Liver (tissue), 3 donors: ENCODE results near the gene SRC.

Experiments
- ATF3 ChIP-seq: IDR thresholded peaks from 2 replicates; pipeline ENCODE4 v1.6.1; 2016; ENCODE audit warnings: antibody characterized with exemption
- CTCF ChIP-seq: fragments of 150-350 bp; IDR thresholded peaks from 2 replicates; pipeline ENCODE4 v1.5.1; 2017; ENCODE audit warnings: improper control_type of control experiment, low read depth, low read length; ENCODE audit not compliant: missing input control
- JUND ChIP-seq, 2 donors: IDR thresholded peaks; 2 replicates each; pipeline ENCODE4 v1.6.1; 2016; ENCODE audit warnings: antibody characterized with exemption in 2 of 2
- MAX ChIP-seq: IDR thresholded peaks from 2 replicates; pipeline ENCODE4 v1.6.1; 2016; ENCODE audit warnings: antibody characterized with exemption
- RAD21 ChIP-seq, 2 donors: IDR thresholded peaks; 2 replicates each; pipeline ENCODE4 v1.6.1; 2016; ENCODE audit warnings: antibody characterized with exemption in 2 of 2, mild to moderate bottlenecking in 2 of 2
- RXRA ChIP-seq, 2 donors: IDR thresholded peaks; 2 replicates each; pipeline ENCODE4 v1.6.1; 2017 to 2018; ENCODE audit warnings: antibody characterized with exemption in 2 of 2, mild to moderate bottlenecking in 1 of 2
- YY1 ChIP-seq: IDR thresholded peaks from 2 replicates; pipeline ENCODE4 v1.6.1; 2016; ENCODE audit warnings: antibody characterized with exemption, mild to moderate bottlenecking
- ZBTB33 ChIP-seq: IDR thresholded peaks from 2 replicates; pipeline ENCODE4 v1.6.1; 2016; ENCODE audit warnings: antibody characterized with exemption
- donor health status: healthy.
- donor health status: healthy.

GRCh38 chr20:37317316-37317715, 28.6 kb upstream of the SRC start:
- TF ChIP-seq YY1, result no peak
- TF ChIP-seq ZBTB33, result no peak
- no peak for TF ChIP-seq CTCF
- TF ChIP-seq RXRA (IDR thresholded peaks at IDR 0.05), result no peak
- no peak for TF ChIP-seq ATF3
- no peak for TF ChIP-seq JUND (IDR thresholded peaks at IDR 0.05)
- no peak for TF ChIP-seq RAD21 (IDR thresholded peaks at IDR 0.05)
- TF ChIP-seq MAX, result no peak
